ENCODE results near the gene KIAA0513. TPM values are rescaled to one million over a fixed set of nuclear protein-coding genes. Genes with fewer than 3 reads are reported as not detected.

Gene KIAA0513
- total RNA-seq, 4 donors from 2014 or later: 6.9 to 13.8 (median 8.1) TPM

DNA sequence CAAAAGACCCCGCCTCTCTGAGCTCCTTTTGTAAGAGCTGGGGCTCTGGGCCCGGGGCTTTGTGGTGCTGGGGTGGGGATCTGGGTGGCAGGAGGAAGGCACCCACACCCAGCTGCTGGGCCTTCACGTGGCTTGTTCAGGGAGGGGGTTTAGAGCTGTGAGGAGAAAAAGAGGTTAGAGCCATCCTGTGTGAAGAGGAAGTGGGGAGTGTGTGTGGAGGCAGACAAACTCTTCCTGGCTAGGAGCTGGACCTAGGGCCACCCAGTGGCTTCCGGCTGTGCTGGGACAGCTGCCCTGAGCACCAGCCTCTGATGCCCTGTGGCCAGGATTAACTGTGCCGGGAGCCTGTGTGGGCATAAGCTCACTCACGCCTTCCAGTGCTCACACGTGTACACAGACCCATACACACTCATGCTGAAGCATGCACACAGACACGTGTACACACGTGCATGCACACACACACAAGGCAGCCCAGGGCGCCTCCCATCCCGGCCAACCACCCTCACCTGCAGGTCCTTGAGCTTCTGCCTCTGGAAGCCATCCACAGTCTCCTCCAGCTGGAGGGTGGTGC is 77.3 kb downstream of the KIAA0513 start:
- no peak for DNase-seq (ENCODE audit: low spot score in 2 of 2)
- H3K4me1 ChIP-seq: peaks cover 0 to 8% (median 1%) of the 10 kb centered on the region in 4 donors
- no peaks in the 10 kb centered on the region for H3K36me3 ChIP-seq
- no peaks in the 10 kb centered on the region for H3K27me3 ChIP-seq
- TF ChIP-seq POLR2A (IDR thresholded peaks at IDR 0.05): no peak
- no peak for TF ChIP-seq CTCF (IDR thresholded peaks at IDR 0.05)
- no peak for TF ChIP-seq EP300 (IDR thresholded peaks at IDR 0.05)
- H3K4me3 ChIP-seq: no peak overlapping the region
- H3K9me3 ChIP-seq: no peaks in the 10 kb centered on the region
- WGBS, 2 donors: 67 to 68% methylated on average over 11 of the region's 11 CpGs
- H3K27ac ChIP-seq: no peak overlapping the region

DNA sequence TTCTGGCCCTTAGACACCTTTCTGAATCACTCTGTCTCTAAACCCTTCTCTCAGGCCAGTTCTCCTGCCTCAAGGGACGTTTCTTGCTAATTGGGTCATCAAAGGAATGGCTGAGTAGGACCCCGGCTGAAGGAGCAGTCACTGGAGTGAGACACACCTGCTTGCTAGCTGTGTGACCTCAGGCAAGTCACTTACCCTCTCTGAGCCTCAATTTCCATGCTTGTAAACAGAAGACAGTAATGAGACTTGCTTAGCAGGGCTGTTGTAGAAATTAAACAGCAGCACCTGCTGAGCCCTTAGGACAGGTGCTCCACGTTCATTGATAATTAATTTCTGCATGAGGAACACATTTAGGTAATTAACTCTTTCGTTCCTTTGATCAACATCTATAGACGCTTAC is 77.9 kb downstream of the KIAA0513 start:
- no peaks in the 10 kb centered on the region for H3K9me3 ChIP-seq
- H3K36me3 ChIP-seq: no peaks in the 10 kb centered on the region
- TF ChIP-seq EP300 (IDR thresholded peaks at IDR 0.05) (no peak), POLR2A (IDR thresholded peaks at IDR 0.05) (no peak), CTCF (IDR thresholded peaks at IDR 0.05) (no peak)
- 70 to 81% methylated on average over 5 of the region's 5 CpGs for WGBS, 2 donors
- H3K27me3 ChIP-seq: no peaks in the 10 kb centered on the region
- DNase-seq (ENCODE audit: low spot score in 2 of 2): no peak
- no peak overlapping the region for H3K27ac ChIP-seq
- H3K4me3 ChIP-seq: no peak overlapping the region
- peaks cover 0 to 8% (median 1%) of the 10 kb centered on the region in 4 donors for H3K4me1 ChIP-seq

GRCh38 chr16:85107083-85107482 is 79.5 kb downstream of the KIAA0513 start:
- Histone ChIP-seq H3K9me3 (no peaks in the 10 kb centered on the region), H3K27ac (no peak overlapping the region), H3K4me1 (peaks cover 0 to 8% (median 1%) of the 10 kb centered on the region in 4 donors), H3K27me3 (no peaks in the 10 kb centered on the region), H3K4me3 (no peak overlapping the region), H3K36me3 (no peaks in the 10 kb centered on the region)
- DNase-seq (ENCODE audit: low spot score in 2 of 2): no peak
- 70 to 72% methylated on average over 9 of the region's 9 CpGs for WGBS, 2 donors
- TF ChIP-seq CTCF (IDR thresholded peaks at IDR 0.05) (no peak), EP300 (IDR thresholded peaks at IDR 0.05) (no peak), POLR2A (IDR thresholded peaks at IDR 0.05) (no peak)

GRCh38 chr16:85107532-85107931 is 79.9 kb downstream of the KIAA0513 start:
- no peaks in the 10 kb centered on the region for H3K9me3 ChIP-seq
- no peak for DNase-seq (ENCODE audit: low spot score in 2 of 2)
- H3K4me1 ChIP-seq: peaks cover 0 to 8% (median 1%) of the 10 kb centered on the region in 4 donors
- WGBS, 2 donors: 76 to 85% methylated on average over 11 of the region's 11 CpGs
- no peak for TF ChIP-seq CTCF (IDR thresholded peaks at IDR 0.05)
- TF ChIP-seq EP300 (IDR thresholded peaks at IDR 0.05): no peak
- no peak for TF ChIP-seq POLR2A (IDR thresholded peaks at IDR 0.05)
- no peak overlapping the region for H3K4me3 ChIP-seq
- no peak overlapping the region for H3K27ac ChIP-seq
- no peaks in the 10 kb centered on the region for H3K36me3 ChIP-seq
- no peaks in the 10 kb centered on the region for H3K27me3 ChIP-seq

- WGBS, 2 donors: 95 to 97% methylated on average over 14 to 18 of the region's 19 CpGs
- DNase-seq (ENCODE audit: low spot score in 2 of 2): no peak
Observed at GRCh38 chr16:85110105-85110504, 82.5 kb downstream of the KIAA0513 start.

More at GRCh38 chr16:85110105-85110504, 82.5 kb downstream of the KIAA0513 start:
- Histone ChIP-seq H3K9me3 (no peaks in the 10 kb centered on the region), H3K27me3 (no peaks in the 10 kb centered on the region), H3K4me1 (peaks cover 0 to 7% (median 6%) of the 10 kb centered on the region in 4 donors), H3K27ac (no peak overlapping the region), H3K4me3 (no peak overlapping the region), H3K36me3 (no peaks in the 10 kb centered on the region)
- TF ChIP-seq EP300 (IDR thresholded peaks at IDR 0.05) (no peak), POLR2A (IDR thresholded peaks at IDR 0.05) (no peak), CTCF (IDR thresholded peaks at IDR 0.05) (no peak)

Data from tibial nerve (tissue), 4 donors.